HG03439 (cell line): Measurements from ENCODE around the gene MRPL49.
"Not testable (repeated sequence)": the region's sequence is repeated elsewhere in the genome, so short reads cannot be mapped to it uniquely, and the experiment has no call there.

ENCODE experiments used
- ATAC-seq: cut with Tn5 transposase; IDR thresholded peaks from one replicate; pipeline ENCODE4 v1.9.1; 2021; ENCODE audit warnings: mild to moderate bottlenecking, moderate library complexity; ENCODE audit not compliant: unreplicated experiment

Gene MRPL49

DNA sequence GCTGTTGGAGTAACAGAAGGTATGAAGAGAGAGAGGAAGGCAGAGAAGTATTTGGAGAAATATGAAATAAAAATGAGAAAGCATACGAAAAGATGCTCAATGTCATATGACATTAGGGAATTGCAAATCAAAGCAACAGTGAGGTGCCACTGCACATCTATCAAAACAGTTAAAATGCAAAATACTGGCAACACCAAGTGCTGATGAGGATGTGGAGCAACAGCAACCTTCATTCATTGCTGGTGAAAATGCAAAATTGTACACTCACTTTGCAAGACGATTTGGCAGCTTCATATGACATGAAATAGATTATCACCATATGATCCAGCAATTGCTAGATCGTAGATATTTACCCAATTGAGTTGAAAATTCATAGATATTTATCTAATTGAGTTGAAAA lies 38.5 kb downstream of the MRPL49 start:
- no peak for ATAC-seq

DNA sequence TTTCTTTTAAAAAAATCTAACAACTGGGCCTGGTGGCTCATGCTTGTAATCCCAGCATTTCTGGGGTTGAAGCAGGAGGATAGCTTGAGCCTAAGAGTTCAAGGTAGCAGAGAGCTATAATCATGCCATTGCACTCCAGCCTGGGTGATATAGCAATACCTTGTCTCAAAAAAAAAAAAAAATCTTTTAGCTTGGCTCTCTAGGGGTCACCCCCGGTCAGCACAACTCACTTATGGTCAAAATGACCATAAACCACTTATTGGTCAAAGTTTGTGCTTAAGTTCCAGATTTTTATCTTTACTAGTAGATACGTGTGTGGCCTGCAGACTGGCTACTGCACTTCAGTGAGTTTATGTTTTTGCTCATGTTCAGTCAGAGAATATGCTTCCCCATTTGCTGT lies 41.6 kb downstream of the MRPL49 start:
- ATAC-seq, result no peak

DNA sequence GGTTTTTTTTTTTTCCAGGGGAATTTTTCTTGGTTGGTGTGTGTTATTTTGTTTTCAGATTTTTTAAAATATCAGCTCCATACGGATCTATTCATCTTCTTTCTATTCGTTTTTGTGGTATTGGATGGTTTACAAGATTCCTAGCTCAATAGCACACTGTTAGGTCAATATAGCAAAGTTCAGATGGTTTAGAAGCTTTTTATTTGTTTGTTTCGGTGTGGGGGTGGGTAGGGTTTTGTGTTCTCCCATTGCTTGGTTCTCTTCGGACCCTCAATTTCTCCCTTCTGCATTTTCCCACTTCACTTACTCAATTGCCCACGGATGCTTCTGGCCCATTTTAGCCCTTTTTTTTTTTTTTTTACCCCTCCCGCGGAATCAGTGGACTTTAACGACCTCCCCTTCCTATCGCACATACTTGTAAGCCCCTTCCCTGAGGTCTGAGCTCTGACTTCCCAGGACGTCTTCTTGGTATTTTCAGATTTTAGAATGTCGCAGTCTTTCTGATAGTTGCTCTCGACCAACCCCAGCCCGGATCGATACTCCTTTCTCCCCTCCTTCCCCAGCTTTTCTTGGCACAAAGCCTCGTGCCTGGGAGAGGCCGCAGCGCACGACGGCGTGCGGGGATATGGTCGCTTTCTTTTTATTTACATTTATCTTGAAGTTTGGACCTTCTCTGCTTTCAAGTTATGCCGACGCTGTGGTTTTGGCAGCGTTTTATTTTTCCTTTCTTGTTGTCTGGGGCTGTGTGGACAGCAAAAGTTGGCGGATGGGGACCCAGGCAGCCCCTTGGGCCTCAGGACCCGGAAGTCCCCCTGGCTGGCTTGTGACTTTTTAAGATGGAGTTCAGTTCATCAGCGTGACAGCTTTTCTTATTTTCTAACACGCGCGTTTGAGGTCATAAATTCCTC lies 43.5 kb downstream of the MRPL49 start:
- ATAC-seq, result no peak

DNA sequence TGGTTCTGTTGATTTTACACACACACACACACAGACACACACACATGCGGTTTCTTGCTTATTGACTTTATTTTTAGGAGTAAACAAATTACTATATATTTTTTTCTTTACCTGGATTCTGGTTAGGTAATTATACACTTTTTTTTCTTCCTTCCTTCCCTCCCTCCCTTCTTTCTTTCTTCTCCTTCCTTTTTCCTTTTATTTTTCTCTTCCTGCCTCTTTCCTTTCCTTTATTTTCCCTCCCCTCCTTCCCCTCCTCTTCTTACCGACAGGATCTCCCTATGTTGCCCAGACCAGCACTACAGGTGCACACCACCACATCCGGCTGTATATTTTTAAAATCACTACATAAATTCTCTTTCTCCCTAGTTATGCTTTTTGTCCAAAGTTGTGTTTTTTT lies 44.8 kb downstream of the MRPL49 start:
- ATAC-seq, result no peak

DNA sequence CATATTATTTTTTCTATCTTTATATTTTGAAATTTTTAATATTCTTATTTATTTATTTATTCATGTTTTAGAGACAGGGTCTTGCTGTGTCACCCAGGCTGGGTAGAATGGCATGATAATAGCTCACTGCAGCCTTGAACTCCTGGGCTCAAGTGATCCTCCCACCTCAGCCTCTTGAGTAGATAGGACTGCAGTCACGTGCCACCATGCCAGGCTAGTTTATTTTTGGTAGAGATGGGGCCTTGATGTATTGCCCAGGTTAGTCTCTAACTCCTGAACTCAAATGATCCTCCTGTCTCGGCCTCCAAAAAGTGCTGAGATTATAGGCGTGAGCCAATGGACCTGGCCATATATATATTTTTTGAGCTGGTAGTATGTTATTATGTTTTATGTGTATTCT lies 45.5 kb downstream of the MRPL49 start:
- no peak for ATAC-seq

DNA sequence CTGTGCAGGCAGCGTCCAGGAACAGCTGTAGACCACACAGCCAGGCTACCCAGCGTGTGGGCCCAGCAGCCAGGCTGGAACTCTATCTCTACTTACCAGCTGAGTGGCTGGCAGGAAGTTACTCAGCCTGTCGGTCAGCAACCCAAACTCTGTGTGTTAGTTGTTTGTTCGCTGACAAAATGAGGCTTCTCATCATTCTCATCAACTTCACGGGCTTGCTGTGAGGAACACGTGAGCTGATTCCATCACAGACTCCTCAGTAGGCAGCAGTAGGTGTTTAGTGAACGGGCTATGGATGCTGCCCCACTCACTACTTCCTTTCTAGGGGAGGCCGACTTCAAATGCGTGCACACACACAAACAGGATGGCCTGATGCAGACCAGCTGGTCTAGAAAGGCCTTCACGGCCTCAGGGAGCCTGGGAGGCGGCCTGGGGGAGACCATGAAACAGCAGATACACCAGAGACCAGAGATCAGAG lies 47.1 kb downstream of the MRPL49 start:
- ATAC-seq, result no peak

DNA sequence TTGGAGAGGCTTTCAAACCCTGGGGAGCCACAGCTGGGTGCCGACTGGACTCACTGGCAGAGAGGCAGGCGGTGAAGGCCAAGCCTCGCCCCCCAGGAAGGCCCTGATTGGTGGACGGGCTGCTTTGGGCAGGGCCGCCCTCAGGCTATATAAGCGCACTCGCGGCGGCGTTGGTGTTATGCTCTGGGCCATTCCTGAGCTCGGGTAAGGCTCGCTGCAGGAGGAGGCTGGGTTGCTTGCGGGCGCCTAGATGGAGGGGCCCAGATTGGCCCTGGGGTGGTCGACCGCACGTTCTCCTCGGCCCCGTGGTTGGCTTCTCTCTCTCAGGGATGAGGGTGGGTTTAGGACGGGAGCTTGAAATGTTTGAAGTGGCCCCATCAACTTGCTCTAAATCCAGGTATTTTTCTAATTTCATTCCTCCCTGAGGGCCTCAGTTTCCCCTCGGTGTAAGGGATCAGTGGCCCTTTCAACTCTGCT lies 48.0 kb downstream of the MRPL49 start, which contains the start of gene SPDYC:
Gene SPDYC, plus strand, starts transcription at position 176 of the 477 bp plus-strand sequence. CDS start 1,125 bp downstream, outside the sequence.
- no peak for ATAC-seq

DNA sequence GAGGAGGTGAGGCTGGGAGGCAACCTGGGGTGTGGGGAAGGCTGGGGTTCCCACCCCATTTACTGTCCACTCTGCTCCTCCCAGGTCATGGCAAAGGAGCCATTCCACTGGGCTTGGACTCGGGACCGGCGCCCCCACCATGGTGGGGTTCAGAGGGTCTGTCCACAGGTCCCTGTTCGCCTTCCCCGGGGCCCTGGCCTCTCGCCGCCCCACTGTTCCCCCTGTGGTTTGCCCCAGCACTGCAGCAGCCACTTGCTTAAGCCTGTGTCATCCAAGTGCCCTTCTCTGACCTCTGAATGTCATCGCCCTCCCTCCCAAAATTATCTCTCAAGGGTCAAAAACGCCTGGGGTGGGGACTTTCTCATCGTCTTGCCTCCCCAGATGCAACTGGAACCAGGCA lies 50.5 kb downstream of the MRPL49 start:
- no peak for ATAC-seq

DNA sequence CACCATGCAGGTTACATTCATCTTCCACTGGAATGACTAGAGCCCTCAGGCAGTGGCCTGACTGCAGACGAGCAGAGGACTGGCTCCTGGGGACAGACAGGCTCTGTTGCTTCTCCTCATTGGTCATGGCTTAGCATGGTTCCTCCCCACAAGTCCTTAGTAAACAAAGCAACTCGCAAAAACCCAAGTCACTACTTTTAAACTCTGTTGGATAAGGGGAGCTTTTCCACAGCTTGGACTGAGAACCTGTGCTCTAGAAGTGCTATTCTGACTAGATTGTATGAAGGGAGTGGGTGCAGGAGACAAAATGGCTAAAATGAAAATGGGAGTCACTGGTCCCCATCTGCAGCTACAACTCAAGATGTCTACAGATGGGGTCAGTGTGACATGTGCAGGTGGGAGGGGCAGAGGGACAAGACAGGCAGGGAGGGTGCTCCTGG lies 52.5 kb downstream of the MRPL49 start:
- ATAC-seq, result not testable (repeated sequence)
